DMS153 treated with DMSO at 0.1 percent for 48 hours (cell line): ENCODE data around the gene TYW1.
"Not testable (repeated sequence)": the region's sequence is repeated elsewhere in the genome, so short reads cannot be mapped to it uniquely, and the experiment has no call there.

Experiments
- DNase-seq: peaks from one replicate; lab custom pipeline; 2025; ENCODE audit not compliant: unreplicated experiment; lab: John Stamatoyannopoulos, UW

TYW1 gene

DNA sequence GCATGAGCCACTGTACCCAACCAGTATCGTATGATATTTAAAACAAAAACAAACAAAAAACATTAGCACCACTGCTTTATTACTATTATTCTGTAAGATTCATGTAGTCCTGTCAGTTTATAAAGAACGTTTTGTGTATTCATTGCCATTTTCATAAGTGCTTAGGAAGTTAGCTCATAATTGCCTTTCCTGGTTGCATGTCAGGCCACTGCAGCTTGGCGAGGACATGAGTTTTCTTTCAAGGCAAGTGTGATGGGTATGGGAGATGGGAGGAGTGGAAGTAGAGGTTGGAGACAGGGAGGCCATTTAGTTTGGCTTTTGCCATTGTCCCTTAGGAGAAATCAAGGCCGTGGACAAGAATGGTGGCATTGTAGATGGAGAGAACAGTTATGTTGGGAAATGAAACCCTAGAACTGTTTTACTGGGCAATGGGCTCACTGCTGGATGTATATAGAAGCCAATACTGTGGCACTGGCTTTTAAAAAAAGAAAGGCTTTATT lies 48.9 kb downstream of the TYW1 start:
- DNase-seq: no peak

DNA sequence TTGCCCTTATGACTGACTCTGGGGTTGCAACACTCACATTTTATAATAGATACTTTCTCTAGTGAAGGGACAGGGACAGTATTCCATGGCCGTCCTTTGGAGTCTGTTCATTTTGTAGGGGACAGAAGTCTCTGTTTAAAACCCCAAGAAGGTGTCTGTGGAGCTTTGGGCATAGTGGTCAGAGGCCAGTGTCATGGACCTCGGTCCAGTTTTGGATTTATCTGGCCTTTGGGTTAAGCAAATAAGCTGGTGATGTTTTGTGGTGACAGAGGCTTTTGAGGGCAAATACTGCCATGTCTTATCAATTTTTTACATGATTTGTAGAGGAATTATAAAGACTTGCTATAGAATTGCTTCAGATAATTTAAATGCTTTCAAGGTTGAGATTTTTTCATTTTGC lies 50.2 kb downstream of the TYW1 start:
- not testable (repeated sequence) for DNase-seq

DNA sequence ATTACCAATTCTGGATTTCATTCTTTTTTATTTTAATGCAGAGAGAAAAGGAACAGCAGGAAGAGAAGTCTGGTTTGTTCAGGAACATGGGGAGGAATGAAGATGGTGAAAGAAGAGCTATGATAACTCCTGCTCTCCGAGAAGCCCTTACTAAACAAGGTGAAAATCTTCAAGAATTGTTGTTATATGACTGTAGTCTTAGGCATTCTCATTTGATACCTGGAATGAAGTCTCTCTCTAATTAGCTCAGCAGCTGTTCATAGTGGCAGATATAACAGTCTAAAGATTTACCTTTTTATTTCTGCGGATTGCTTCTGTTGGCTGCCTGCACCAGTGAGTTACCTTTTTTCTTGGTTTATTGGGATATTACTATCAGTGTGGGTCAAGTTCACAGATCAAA lies 53.3 kb downstream of the TYW1 start:
- DNase-seq: not testable (repeated sequence)

DNA sequence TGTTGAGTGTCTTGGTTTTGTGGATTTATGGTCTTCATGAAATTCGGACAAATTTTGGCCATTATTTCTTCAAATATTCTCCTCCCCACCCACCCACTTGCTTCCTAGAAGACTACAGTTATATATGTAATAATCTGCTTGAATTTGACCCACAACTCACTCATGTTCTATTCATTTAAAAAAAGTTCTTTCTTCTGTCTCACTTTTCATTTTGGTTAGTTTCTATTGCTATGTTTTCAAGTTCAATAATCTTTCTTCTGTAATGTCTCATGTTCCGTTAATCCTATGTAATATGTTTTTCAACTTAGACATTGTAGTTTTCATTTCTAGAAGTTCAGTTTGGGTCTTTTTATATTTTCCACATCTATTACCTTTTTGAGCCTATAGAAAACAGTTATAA lies 55.5 kb downstream of the TYW1 start:
- not testable (repeated sequence) for DNase-seq

DNA sequence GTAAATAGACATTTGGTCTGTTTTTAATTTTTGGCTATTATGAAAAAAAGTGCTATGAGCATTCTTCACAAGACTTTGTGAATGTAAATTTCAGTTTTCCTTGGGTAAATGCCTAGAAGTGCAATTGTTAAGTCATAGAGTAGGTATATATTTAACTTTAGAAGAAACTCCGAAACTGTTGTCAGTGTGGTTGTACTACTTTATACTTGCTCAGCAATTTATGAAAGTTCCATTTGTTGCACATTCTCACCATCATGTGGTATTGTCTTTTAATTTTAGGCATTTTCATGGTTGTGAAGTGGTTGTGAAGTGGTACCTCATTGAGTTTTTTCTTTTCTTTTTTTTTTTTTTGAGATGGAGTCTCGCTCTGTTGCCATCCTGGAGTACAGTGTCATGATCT lies 60.0 kb downstream of the TYW1 start:
- no peak for DNase-seq

DNA sequence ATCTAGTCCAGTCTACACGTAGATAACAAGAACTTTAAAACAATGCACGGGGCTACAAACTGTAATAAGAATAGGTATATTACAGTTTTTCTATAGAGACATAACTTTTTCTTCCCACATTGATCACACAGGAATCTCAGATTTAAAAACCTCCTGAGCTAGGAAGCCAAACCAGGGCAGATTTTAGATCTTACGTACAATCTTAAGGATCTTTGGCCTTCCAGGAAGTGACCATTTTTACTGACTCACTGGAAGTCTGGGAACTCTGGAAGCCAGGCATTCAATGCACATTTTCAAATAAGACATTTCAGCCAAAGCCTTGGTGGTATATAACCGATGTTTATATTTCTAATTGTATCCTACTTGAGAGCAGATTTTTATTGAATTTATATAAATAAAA lies 64.7 kb downstream of the TYW1 start:
- not testable (repeated sequence) for DNase-seq

DNA sequence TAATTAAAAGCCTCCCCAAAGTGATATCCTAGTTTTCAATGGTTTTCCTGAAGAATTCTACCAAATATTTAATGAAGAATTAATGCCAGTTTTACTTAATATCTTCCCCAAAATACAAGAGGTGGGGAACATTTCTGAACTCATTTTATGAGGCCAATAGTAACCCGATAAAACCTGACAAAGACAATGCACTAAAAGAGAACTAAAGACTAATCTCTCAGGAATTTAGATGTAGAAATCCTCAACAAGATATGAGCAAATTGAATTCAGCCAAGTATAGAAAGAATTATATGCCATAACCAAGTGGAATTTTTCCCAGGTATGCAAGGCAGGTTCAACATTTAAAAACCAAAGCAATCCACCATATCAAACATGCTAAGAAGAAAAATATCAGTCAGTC lies 66.2 kb downstream of the TYW1 start:
- not testable (repeated sequence) for DNase-seq

DNA sequence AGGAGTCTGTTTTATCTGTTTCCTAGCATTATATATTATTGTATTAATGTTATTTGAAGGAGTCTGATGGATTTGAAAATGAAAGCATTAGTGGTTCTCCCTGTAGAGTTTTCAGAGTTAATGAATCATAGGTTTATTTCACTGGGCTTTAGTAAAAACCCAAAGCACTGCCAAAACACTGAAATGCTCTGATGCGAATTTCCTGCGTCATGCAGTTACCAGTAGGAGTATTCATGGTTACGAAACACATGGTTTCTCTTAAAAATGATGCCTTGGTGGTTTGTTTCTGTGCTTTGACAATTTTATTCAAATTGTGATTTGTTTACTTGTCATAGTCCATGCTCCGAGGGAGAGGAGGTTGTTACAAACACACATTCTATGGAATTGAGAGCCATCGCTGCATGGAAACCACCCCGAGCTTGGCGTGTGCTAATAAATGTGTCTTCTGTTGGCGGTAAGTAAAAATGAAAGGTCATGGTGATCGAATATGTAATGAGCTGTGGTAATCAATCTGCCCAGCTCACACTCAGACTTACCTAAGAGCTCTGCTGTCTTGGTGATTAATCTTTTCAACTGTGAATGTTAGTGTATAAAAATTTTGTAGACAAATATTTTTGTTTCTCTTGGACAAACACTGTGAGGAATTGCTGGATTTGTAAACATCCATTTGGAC lies 70.5 kb downstream of the TYW1 start:
- not testable (repeated sequence) for DNase-seq

DNA sequence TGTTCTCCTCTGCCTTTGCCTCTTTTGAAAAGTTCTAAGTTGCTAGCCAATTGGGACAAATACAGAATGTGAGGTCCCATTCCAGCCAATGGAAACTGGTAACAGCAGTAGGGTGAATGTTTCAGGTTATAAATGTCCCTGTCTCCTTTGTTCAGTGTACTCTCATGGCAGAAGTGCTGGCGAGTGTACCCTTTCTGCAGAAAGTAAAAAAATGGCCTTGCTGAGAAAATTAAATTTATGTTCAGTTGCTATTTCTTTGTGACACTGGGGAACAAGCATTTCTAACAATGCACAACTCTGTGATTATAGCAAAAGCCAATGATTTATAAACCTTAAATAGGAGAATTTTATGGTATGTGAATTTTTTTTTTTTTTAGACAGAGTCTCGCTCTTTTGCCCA lies 79.5 kb downstream of the TYW1 start:
- DNase-seq: not testable (repeated sequence)

DNA sequence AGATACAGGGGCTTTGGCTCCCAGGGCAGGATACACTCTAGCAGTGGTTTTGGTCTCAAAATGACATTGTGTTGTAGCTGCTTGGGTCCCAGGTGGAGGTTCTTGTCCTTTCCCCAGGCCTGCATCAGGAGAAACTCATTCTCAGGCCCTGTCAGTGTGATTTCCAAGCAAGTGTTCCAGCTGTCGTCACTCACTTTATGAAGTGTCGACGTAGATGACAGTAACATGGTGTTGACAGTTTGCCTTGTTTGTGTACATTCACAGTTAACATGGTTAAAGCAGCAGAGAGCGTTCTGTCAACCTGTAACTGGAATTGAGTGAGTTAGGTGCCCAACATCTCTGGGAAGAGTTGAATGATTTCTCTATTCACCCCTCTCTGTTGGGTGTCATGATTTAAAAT lies 86.2 kb downstream of the TYW1 start:
- DNase-seq: not testable (repeated sequence)

DNA sequence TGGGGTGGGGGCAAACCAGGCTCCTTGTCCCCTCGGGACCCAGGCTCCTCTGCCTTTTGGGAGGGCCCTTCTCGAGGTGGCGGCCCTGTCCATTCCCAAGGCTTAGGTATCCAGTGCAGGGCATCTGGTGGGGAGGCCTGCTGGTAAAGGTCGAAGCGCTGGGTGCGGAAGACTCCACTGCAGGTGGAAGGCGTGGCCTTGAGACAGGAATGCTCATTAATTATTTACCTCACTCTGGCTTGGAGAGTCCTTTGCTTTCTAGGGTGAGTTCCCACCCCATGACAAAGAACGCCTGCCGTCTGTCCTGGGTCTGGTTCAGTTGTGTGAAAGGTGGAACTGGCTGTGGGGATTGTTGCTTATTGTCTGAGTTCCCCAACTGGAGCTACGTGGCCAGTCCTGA lies 92.6 kb downstream of the TYW1 start:
- DNase-seq: not testable (repeated sequence)

DNA sequence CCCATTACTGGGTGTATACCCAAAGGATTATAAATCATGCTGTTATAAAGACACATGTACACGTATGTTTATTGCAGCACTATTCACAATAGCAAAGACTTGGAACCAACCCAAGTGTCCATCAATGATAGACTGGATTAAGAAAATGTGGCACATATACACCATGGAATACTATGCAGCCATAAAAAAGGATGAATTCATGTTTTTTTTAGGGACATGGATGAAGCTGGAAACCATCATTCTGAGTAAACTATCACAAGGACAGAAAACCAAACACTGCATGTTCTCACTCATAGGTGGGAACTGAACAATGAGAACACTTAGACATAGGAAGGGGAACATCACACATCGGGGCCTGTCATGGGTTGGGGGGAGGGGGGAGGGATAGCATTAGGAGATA lies 94.4 kb downstream of the TYW1 start:
- DNase-seq: not testable (repeated sequence)

DNA sequence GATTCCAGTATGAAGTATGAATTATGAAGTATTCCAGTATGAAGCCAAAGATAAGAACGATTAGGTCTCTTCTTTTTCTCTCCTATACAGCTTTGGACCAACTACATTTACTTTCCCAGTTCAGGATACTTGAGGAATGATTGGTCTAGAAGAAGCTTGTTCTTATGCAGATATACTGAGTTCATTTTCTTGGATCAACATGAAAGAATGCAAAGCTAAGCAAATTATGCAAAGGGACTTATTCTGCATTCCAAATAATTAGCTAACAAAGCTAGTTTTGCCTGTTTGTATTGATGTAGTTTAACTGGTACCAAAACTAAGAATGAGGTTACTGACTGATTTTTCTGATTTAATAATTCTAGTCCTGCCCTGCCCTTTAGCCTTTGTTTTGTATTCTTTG lies 101.4 kb downstream of the TYW1 start:
- not testable (repeated sequence) for DNase-seq

DNA sequence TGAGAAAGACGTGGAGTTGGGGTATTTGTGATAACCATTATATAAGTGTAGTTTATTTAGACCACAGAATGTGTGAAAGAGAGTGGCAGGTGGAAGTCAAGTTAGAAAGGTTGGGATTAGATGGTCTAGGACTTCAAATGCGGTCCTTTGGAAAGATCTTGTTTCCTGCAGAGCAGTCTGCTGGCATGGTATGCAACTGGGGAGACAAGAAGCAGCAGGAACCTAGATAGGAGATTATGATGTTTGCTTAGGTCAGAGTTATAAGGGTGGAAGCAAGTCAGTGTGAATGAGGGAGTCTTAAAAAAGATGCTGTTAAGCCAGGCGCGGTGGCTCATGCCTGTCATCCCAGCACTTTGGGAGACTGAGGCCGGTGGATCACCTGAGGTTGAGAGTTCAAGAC lies 102.8 kb downstream of the TYW1 start:
- not testable (repeated sequence) for DNase-seq

DNA sequence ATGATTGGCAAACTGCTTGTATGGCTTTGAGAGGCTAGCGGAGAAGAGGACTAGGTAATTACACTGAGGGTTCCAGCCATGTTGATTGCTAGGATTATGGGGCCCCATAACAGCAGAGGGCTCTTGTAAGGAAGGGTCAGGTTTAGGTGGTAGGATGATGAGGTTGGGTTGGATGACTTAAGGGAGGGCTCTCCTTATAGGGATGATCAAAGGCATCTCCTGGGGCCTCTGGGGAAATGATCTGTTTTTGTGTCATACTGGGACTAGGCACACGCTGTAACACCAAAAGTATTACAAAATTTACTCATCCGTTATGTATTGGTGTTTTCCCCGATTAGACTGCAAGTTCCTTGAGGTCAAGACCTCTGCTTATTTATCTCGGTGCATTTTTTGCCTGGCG lies 103.4 kb downstream of the TYW1 start:
- DNase-seq: not testable (repeated sequence)

DNA sequence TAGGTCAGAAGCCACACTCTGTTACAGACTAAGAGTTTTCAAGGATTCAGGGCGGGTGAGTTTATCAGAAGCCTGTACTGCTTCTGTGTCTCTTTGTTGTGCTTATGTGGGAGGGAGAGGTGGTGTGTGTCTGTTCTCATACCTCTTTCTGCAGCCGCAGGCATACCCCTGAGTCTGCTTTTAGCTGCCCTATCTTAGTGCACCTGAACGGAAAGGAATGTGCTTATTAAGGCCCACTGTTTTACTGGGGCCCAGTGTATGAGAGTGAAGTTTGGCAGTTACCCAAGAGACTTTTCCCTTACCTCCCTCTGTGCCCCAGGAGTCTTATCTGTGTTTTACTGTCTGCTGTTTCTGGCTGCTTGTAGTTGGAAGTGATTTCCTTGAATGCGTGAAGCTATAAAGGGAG lies 104.3 kb downstream of the TYW1 start:
- no peak for DNase-seq

DNA sequence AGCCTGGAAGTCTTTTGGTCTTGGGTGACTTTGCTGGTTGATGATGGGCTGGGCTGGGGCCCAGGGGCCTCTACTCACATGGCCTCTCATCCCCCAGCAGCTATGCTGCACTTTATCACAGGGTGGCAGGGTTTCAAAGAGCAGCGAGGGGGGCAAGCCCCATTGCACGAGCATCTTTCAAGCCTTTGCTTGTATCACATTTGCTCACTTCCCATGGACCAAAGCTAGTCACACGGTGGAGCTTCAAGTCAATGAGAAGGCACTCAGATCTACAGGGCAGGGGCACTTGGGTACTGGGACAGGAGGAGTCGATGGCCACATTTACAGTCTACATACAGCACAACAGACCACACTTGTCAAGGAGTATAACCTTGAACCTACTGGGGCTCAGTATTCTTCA lies 108.3 kb downstream of the TYW1 start:
- DNase-seq: not testable (repeated sequence)

DNA sequence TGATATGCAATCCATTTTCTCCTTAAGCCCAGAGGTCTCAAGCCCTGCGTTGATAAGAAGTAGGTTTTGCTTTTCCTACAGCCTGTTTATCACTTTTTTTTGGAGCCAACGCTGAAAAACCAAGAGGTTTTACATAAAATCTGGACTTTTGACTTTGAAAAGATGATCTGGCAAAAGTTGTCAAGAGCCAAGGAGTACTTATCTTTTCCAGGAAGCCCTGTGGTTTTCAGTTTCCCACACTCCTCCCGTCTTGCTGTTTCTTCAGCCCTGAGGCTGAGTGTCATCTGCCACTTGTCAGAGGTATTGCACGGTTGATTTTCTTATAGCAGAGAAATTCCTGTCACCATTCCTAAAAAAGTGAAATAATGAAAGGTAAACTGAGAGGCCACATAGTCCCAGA lies 108.7 kb downstream of the TYW1 start:
- no peak for DNase-seq

DNA sequence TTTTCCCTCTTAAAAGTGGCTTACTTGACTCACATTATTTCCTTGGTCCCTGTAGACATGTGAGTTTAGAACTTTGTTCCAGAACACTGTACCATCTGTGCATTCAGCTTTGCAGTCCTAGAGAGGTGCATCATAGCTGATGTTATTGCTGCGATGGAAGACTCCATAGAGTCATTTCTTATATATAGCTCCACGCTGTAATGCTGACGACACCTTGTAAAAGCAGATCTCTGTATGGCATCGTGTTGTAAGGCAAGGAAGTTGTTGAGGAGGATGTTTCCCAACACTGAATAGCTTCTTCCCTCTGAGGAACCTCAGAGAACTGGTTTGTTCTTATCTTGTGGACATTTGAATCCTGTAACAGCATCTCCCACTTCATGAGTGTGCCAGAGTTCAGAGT lies 109.6 kb downstream of the TYW1 start:
- not testable (repeated sequence) for DNase-seq

DNA sequence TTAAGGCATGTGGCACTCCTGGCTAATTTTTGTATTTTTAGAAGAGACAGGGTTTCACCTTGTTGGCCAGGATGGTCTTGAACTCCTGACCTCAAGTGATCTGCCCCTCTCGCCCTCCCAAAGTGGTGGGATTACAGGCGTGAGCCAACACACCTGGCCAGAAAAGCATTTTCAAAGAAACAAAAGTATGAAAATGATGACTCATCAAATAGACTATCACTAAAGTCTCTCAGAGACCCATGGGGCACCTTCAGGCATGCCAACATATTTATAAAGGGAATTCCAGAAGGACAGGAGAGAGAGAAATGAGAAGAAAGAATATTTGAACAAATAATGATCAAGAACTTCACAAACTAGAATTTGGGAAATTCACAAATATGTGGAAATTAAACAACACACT lies 114.7 kb downstream of the TYW1 start:
- not testable (repeated sequence) for DNase-seq

DNA sequence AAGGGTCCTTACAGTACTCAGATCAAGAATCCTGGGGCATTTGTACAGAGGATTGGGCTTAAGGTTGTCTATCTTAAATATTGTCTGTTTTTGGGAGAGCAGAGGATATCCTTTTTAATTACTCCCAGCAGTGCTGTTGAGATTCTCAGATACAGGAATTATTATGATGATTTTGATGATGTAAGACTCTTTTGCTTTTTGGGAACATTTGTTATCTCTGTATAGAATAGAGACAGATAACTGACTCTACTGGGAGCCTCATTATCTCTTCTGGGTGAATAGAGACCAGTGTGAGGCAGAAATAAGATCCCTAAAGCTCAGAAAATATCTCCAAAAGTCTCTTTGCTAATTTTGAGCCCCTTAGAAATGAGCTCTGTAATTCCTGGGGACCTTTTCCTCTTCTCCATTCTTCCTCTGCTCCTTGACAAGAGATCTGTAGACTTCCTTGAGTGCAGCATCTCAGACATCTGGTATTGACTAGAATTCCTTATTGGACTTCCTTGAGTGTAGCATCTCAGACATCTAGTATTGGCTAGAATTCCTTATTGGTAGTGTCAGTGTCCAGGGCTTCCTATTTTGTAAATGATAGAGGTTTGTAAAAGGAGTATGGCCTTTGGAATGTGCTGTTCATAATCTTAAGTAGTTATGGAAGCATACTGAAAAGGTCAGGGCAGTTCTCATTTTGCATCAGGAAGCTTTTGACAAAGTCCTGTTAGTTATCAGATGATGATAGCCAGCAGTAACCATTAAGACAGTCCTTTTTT lies 118.0 kb downstream of the TYW1 start:
- not testable (repeated sequence) for DNase-seq

DNA sequence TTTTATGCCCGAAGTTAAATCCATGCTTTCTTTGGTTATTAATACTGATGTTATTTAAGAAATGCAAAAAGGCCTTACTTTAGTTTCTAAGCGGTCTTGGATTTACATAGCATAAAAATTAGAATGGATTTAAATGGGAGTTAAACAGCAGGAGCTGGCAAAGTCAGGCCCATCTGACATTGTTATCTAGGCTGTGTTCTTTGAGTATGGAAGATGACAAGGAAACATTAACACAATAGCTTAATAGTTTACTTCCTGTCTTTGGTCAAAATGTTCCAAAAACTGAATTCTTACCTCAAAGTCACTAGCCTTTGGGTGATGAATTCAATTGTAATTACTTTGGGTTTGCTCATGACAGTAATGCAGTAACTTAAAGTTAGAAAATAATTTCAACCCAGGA lies 123.9 kb downstream of the TYW1 start:
- DNase-seq: not testable (repeated sequence)
